Esophagus squamous epithelium (tissue), 4 donors: Measurements from ENCODE around the gene CDC40.

Experiments
- POLR2A ChIP-seq, 4 donors: fragments of 450-650 bp; IDR thresholded peaks; one replicate each; pipeline ENCODE4 v1.6.1; 2017; ENCODE audit warnings: antibody characterized with exemption in 4 of 4, mild to moderate bottlenecking in 4 of 4, moderate library complexity in 3 of 4
- TF ChIP-seq, protein P1 (sequence below), 6 experiments: fragments of 450-650 bp in 4 of 6; fragments of 200-600 bp in 2 of 6; sonication (generic) in 2 of 6; IDR thresholded peaks; one replicate each; pipeline ENCODE4 v1.5.1; 2016 to 2019; ENCODE audit warnings: antibody characterized with exemption in 6 of 6, mild to moderate bottlenecking in 4 of 6, moderate library complexity in 4 of 6

DNA sequence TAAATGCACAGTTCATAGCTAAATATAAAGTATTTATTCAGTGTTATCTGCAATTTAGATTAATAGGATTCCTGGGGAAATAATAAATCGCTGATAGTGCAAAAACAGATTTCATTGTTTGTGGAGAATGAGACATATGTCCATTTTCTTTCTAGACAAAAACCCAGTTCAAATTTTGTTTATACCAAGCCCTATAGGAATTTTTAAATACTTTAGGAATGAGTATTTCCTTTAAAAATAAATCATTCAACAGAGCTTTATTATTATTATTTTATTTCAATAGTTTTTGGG, 91.5 kb downstream of the CDC40 start:
- TF ChIP-seq, protein P1, sequence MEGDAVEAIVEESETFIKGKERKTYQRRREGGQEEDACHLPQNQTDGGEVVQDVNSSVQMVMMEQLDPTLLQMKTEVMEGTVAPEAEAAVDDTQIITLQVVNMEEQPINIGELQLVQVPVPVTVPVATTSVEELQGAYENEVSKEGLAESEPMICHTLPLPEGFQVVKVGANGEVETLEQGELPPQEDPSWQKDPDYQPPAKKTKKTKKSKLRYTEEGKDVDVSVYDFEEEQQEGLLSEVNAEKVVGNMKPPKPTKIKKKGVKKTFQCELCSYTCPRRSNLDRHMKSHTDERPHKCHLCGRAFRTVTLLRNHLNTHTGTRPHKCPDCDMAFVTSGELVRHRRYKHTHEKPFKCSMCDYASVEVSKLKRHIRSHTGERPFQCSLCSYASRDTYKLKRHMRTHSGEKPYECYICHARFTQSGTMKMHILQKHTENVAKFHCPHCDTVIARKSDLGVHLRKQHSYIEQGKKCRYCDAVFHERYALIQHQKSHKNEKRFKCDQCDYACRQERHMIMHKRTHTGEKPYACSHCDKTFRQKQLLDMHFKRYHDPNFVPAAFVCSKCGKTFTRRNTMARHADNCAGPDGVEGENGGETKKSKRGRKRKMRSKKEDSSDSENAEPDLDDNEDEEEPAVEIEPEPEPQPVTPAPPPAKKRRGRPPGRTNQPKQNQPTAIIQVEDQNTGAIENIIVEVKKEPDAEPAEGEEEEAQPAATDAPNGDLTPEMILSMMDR (IDR thresholded peaks at IDR 0.05): no peak
- TF ChIP-seq POLR2A (IDR thresholded peaks at IDR 0.05): no peak
